Fibroblast of peridontal ligament (primary cell): Measurements from ENCODE around the gene CFAP300.
A peak's percentile ranks its signal among the peaks of the same experiment; 100 is the strongest.

Experiments
- DNase-seq: peaks from one replicate; pipeline ENCODE4 v3.0.0-alpha.2; 2010; ENCODE audit errors: extremely low read depth

Gene CFAP300

DNA sequence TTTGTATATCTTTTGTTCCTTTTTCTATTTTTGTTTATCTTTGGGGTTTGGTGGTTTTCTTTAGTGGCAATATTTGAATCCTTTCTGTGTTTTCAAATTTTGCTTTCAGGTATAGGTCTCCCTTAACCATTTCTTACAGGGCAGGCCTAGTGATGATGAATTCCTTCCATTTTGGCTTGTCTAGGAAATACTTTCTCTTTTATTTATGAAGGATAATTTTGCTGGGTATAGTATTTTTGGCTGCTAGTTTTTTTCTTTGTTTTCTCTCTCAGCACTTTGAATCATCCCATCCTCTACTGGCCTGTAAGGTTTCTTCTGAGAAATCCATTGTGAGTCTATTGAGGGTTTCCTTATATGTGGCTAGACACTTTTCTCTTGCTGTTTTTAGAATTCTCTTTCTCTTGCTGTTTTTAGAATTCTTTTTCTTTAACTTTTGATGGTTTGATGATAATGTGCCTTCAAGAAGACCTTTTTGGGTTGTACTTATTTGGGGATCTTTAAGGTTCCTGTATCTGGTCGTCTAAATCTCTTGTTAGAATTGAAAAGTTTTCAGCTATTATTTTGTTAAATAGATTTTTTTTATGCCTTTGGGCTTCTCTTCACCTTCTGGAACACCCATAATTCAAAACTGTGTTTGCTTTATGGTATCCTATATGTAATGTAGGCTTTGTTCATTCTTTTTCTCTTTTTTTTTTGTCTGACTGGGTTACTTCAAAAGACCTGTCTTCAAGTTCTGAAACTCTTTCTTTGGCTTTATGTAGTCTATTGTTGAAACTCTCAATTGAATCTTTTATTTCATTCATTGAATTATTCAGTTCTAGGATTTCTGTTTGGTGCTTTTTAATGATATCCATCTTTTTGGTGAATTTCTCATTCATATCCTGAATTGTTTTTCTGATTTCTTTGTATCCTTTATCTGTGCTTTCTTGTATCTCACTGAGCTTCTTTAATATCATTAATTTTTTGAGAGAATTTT, 24.5 kb downstream of the CFAP300 start:
- no peak for DNase-seq

- DNase-seq, result no peak
These were observed 26.0 kb downstream of the CFAP300 start for GRCh38 chr11:102073253-102073652.

- DNase-seq, result no peak
These were observed 32.4 kb downstream of the CFAP300 start for GRCh38 chr11:102079625-102080024.

- DNase-seq, result peak; percentile 25
These were observed 34.1 kb downstream of the CFAP300 start for GRCh38 chr11:102081313-102081712.

- DNase-seq, result no peak
These were observed 38.8 kb downstream of the CFAP300 start for GRCh38 chr11:102085864-102086551.

GRCh38 chr11:102097186-102097585, 49.9 kb downstream of the CFAP300 start:
- no peak for DNase-seq

GRCh38 chr11:102099755-102100154, 52.5 kb downstream of the CFAP300 start:
- DNase-seq, result no peak

DNA sequence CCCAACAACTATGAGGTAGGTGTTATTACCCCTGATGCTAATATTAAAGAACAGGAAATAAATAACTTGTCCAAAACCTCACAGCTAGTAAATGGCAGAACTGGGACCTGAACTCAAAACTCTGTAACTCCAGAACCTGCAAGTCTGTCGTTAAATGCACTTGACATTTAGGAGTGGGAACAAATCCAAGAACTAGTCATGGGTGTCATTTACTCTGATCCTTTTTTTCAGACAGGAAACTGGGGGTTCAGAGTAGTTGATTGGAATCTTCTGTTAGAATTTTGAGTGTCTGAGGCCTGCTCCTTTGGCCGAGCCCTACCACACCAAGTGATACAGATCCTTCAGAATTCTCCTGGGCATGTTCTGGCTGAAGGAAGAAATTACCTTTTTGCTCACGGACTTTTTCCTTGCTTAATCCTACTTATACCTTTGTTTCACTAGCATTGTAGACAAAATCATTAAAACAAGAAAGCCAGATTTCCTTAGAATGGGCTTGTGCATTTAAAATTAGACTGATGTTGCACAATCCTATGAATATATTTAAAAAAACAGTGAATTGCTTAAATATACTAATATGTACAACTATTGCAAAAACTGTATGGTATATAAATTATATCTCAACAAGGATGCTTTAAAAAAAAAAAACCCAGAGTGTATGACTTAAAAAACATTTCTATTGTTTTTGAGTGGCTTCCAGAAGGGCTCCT, 61.6 kb downstream of the CFAP300 start:
- DNase-seq, result no peak

- peak; percentile 89 for DNase-seq
These were observed 62.9 kb downstream of the CFAP300 start, which contains the start of gene YAP1 for GRCh38 chr11:102109896-102110760. TSS of gene YAP1 (plus strand) at chr11:102110447. CDS start at chr11:102110849, 402 bp downstream.

DNA sequence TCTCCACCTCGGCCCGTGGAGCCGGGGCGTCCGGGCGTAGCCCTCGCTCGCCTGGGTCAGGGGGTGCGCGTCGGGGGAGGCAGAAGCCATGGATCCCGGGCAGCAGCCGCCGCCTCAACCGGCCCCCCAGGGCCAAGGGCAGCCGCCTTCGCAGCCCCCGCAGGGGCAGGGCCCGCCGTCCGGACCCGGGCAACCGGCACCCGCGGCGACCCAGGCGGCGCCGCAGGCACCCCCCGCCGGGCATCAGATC, 63.4 kb downstream of the CFAP300 start:
- no peak for DNase-seq

- peak; percentile 74 for DNase-seq
These were observed 64.0 kb downstream of the CFAP300 start for GRCh38 chr11:102111011-102111786.

- DNase-seq, result peak; percentile 91
These were observed 64.7 kb downstream of the CFAP300 start for GRCh38 chr11:102111787-102112508.

DNA sequence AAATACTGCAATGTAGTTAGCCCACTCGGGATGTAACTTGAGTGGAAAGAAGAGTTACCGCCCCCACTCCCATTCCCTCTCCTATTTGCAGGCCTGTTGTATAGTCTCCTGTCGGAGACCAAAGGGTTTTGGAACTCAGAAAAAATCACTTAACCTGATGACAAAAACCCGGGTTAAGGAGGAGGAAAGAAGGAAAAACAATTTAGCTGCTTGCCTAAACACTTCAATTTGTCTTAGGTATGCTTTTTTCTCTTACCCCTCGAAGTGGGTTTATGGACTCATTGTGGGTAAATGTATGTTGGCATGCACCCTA, 65.2 kb downstream of the CFAP300 start:
- DNase-seq, result no peak

DNA sequence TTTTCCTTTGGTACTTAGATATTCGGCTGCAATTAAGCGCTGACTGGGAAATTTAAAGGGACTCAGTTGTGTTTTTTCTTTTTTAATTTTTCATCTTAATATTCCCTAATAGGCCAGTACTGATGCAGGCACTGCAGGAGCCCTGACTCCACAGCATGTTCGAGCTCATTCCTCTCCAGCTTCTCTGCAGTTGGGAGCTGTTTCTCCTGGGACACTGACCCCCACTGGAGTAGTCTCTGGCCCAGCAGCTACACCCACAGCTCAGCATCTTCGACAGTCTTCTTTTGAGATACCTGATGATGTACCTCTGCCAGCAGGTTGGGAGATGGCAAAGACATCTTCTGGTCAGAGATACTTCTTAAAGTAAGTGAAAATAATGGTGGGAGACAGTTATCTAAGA, 66.8 kb downstream of the CFAP300 start:
- no peak for DNase-seq

- DNase-seq, result peak; percentile 80
These were observed 68.3 kb downstream of the CFAP300 start for GRCh38 chr11:102115557-102115956.

GRCh38 chr11:102116453-102117205, 69.4 kb downstream of the CFAP300 start:
- no peak for DNase-seq

DNA sequence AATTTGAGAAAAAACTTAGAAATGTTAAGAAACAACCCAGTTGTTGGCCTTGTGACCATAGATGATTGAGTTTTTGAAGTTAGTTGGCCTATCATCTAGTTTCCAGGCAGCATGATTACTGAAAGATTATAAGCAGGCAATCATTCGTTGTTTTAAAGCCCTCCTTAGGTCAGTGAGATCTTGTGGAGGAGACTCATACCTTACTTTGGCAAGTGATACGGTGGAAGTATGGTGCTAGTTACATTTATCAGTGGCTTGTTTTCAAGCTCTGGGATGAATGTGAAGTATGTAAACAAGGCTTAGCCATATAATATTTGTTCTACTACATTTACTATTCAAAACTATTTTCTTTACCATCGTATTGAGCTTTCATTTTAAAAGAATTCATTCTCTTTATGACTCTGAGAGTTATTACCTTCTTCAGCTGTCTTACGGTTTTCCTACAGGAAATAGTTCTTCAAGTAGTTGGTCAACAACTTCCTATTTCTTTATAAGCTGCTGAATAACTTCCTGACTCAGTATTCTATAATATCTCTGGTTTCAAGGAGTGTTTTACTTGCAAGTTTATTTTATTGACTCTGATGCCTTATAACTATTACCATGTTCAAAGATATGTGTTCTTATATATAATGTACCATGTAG, 70.4 kb downstream of the CFAP300 start:
- DNase-seq, result peak; percentile 51

DNA sequence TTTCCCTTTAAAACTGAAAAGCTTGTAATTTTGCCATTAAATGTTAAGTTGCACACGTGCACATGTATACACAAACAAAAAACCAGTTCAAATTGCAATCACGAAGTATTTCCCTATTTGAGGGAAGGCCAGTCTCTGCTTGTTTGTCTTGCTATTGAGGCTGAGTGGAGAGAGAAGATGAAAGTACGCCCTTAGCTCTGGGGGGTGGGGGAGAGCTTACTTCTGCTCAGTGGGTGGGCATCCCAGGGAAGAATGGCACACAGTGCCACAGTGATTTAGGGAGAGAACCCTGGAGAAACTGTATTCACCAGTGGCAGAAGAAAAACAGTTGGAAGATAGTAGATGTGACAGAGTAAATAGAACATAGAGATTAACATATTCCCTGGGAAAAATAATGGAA, 71.7 kb downstream of the CFAP300 start:
- no peak for DNase-seq

DNA sequence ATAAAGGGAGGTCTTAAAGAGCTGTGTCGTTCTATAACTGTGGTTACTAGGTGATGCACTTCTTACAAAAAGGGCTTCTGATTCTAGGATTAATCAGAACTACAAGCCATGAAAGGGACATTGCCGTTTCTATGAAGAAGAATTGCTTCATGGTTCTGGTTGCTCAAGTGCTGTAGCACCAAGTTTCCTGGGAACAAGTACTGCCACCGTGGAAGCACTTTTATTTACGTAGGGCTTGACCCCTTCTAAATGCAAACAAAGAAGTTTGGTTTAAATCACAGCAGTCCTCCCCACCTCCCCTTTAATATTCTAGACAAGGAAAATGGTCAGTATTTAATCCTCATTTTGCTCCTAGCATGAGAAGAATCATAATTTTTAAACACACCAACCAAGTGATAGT, 72.8 kb downstream of the CFAP300 start:
- peak; percentile 55 for DNase-seq
